AG20443 (cell line): ENCODE measurements around the gene TERB1.

ENCODE experiments used
- DNase-seq: peaks from one replicate; pipeline ENCODE4 v3.0.0; 2012; ENCODE audit warnings: low spot score, mixed read lengths

The TERB1 gene

GRCh38 chr16:66741950-66742808, 59.2 kb downstream of the TERB1 start:
- DNase-seq: no peak

DNA sequence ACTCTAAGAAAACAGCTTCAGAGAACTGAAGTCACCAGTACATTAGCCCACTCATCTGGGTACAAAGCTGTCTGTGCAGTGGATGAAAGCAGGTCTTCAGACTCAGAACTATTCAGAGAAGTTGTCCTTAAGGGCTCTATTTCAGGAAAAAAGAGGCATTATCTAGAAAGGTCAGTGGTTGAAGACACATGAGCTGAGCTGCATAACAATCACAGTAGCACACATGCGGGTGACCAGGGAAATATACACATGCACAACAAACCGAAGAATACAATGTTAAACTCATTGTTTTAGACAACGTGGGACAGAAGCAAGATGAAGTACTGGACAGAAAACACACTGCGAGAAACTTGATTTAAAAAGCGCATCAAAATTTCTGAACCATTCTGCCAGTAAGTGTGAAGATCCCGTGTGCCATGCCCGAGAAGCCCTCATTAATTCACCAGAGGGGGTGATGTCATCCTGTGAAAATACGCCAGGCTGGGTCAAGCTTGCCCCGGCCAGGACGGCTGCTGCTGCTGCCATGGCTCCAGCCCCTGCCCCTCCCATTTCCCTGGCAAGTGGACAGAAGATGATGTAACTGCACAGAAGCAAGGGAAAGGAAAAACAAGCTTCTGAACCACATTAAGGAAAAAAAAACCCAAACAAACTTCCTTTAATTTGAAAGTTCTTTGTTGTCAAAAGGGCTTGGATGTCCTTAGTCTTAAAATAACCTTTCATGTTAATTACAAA, 60.0 kb downstream of the TERB1 start:
- DNase-seq: peak; percentile 96

- DNase-seq: peak; percentile 43
Measured at GRCh38 chr16:66740533-66740932, 60.9 kb downstream of the TERB1 start.

- peak; percentile 58 for DNase-seq
Measured at GRCh38 chr16:66740010-66740409, 61.4 kb downstream of the TERB1 start.

GRCh38 chr16:66735891-66736290, 65.5 kb downstream of the TERB1 start:
- no peak for DNase-seq

DNA sequence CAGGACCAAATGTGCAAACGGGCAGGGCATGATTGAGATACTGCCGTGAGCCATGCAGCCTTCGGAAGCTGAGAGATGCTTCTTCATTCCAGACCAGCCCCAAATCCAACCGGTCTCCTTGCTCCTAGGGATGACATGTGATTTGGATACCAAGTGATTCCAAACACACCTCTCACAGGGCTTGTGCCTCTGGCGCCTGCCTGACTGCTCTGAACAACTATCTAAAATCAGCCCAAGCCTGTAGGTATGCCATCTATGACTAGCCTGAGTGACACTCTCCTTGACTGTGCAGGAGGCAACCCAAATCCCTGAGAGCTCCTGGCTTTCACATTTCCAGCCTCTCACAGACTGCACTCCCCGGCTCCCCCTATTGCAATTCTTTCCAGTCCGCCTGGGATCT, 70.3 kb downstream of the TERB1 start:
- no peak for DNase-seq

DNA sequence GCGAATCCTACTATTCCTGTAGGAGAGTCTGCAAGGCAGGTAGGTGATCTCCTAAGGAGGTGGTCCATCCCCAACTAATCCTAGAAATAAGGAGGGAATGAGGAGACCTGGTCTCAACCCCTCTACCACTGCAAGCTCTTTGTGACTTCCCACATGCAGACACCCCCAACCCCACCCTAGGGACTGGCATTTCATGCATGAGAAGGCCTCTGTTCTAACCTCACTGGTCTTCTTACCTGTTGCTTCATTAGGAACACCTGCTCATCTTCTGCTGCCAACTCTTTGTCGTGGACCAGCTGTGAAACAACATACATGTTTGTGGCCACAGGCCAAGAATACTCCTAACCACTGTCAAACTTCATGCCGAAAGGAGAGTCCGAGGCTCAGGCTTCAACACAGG, 72.6 kb downstream of the TERB1 start:
- no peak for DNase-seq

DNA sequence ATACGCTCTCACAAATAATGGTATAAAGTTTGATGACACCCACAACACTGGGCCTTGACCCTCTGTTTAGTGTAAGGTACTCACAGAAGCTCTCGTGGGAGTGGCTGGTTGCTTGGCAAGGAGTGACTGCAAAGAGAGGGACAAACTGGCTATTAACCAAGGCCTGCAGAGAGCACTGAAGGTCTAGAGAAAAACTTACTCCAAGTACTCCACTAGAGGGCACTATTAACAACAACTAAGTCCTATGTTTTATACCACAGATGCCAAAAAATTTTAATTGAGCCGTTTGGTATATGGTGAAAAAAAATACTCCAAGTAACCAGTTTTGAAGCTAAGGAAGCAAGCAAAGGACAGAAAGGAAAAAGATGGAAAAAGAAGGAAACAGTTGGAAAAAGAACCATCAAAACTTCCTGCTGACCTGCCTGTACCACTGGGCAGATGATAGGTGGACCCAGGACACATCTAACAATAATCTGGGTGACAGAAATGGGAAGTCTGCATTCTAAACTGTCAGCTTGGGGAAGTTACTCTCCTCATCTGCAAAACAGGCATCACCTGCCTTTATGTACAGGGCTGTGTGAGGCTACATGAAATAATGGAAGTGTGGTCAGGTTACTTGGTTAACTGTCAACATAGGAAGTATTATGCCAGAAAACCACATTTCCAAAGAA, 73.1 kb downstream of the TERB1 start:
- DNase-seq: peak; percentile 79

DNA sequence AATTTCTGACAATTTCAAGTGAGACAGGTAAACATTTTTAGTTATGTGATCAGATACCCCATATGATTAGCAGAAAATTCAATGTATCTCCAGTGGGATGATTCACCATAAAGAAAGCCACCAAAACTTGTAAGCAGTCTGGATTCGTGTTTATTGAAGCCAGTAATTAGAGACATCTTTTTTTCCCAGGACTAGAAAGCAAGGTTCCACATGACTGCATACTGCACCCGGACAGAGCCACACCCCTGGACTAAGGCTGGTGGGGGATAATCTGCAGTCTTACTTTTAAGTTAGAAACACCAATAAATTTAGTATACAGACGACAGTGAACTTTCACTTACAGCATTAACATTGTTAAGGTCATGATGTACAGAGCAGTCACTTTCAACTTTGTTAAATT, 80.6 kb downstream of the TERB1 start:
- peak; percentile 58 for DNase-seq

DNA sequence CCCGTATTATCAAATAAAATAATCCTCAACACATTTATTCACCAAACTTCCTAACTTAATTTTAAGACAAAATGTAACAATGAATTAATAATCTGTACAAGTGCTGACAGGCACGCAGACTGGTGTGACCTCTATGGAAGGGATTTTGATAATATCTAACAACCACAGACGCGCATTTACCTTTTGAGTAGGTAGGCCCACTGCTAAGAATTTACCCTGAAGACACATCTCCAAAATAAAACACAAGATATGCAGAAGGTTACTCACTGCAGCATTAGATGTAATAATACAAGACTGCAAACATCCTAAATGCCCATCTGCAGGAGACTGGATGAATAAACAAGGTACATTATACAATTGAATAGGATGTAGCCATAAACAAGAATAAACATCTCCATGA, 82.1 kb downstream of the TERB1 start:
- no peak for DNase-seq

GRCh38 chr16:66717776-66718175, 83.6 kb downstream of the TERB1 start:
- DNase-seq: no peak

DNA sequence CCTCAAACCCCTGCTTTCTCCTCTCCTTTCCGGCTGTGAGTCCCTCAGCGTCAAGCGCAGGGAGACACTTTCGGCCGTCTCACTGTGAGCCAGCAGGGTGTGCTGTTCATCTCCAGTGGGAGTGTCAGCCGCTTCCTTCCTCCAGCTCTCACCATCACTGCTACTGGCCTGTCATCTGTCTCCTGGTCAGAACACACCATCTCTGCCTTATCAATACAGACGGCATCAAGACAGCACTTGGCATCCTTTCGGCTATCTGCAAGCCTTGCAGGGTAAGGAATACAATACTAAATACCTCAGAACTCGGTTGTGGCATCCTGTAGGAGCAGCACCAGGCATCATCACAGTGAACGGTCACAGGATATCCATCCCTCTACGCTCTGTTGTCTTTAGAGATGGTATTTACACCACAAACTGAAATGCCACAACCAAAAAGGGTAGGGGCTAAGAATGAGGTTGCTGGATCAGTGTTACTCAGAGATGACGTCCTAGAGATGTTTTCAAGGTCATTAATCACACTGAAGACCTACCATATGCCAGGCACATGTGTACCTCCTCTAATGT, 84.2 kb downstream of the TERB1 start:
- peak; percentile 87 for DNase-seq

- DNase-seq: no peak
Measured at GRCh38 chr16:66714654-66715307, 86.6 kb downstream of the TERB1 start.

- DNase-seq: no peak
Measured at GRCh38 chr16:66714062-66714461, 87.3 kb downstream of the TERB1 start.

DNA sequence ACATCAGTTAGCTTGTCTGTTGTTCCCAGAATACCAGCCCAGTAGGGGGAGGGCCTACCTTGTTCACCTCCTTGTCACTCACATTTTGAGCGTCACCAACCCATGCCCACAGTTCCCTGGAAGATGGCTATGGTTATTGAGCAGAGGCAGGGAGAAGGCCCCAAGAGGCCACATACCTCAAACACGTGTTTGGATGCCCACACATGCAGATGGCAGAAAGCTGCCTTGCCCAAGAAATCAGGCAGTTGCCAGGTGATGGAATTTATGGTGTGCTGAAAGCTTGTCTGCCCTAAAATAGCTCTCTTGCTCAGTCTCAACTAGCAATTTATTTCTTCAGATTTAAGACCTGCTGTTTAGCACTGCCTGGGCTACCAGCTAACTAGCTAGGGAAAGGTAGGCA, 88.3 kb downstream of the TERB1 start:
- no peak for DNase-seq

DNA sequence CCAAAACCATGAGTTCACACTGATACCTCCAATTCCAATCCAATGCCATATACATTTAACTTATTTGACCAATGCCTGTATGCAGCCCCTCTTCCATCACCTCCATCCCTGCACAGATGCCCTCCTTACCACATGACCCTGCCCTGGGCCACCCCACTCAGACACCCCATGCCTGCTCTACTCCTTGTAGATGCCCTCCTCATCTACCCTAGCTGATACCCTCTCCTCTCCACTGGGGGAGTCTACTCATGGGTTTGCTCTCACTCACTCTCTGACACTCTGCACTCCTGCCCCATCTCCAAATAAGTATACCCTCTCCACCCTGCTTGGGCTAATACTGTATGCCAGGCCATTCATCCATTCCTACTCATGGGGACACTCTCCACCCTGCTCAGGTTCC, 88.9 kb downstream of the TERB1 start:
- DNase-seq: no peak

DNA sequence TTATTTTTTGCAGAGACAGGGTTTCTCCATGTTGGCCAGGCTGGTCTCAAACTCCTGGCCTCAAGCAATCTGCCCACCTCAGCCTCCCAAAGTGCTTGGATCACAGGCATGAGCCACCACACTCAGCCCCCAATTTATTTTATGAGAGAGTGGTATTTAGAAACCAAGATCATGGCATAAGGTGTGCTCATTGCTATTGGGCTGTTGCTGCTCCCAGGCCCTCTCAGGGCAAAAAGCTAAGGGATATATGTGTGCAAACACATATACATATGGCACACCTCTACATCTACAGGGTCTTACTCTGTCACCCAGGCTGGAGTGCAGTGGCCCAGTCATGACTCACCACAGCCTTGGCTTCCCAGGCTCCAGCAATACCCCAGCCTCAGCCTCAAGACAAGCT, 89.8 kb downstream of the TERB1 start:
- DNase-seq: no peak

- no peak for DNase-seq
Measured at GRCh38 chr16:66706506-66706880, 94.9 kb downstream of the TERB1 start.

DNA sequence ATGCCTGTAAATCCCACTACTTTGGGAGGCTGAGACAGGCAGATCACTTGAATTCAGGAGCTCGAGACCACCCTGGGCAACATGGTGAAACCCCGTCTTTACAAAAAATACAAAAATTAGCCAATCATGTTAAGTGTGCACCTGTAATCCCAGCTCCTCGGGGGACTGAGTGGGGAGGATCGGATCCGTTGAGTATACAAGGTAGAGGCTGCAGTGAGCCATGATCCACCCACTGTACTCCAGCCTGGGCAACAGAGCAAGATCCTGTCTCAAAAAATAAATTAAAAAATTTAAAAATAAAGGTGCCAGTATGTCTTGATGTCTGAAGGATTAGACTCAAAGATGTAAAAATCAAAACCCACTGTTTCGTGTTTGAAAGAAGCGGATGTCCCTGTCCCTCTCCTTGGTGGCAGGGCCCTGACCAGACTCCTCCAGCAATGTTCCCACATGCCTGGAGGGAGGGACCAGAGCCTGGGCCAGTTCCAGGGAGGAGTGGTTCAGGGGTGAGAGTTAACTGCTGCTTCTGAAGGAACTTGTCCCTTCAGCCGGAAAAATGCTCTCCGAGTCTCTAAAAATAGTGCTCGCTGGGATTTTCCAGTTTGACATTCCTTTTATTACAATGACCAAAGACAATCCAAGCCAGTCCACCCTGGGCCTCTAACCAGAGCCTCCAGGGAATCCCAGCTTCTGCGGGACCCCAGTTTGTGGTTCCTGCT, 95.4 kb downstream of the TERB1 start:
- DNase-seq: peak; percentile 76
